Measurements from ENCODE around the gene SPATA31E1. TPM values are rescaled to one million over a fixed set of nuclear protein-coding genes. Genes with fewer than 3 reads are reported as not detected.
A peak's percentile ranks its signal among the peaks of the same experiment; 100 is the strongest.

Gene SPATA31E1
- total and polyA plus RNA-seq, 12 donors: not detected

- TF ChIP-seq, protein P1, sequence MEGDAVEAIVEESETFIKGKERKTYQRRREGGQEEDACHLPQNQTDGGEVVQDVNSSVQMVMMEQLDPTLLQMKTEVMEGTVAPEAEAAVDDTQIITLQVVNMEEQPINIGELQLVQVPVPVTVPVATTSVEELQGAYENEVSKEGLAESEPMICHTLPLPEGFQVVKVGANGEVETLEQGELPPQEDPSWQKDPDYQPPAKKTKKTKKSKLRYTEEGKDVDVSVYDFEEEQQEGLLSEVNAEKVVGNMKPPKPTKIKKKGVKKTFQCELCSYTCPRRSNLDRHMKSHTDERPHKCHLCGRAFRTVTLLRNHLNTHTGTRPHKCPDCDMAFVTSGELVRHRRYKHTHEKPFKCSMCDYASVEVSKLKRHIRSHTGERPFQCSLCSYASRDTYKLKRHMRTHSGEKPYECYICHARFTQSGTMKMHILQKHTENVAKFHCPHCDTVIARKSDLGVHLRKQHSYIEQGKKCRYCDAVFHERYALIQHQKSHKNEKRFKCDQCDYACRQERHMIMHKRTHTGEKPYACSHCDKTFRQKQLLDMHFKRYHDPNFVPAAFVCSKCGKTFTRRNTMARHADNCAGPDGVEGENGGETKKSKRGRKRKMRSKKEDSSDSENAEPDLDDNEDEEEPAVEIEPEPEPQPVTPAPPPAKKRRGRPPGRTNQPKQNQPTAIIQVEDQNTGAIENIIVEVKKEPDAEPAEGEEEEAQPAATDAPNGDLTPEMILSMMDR (IDR thresholded peaks at IDR 0.05): no peak
- no peak for TF ChIP-seq POLR2A (IDR thresholded peaks at IDR 0.05)
These were observed 10.5 kb upstream of the SPATA31E1 start for GRCh38 chr9:87872079-87872624.

DNA sequence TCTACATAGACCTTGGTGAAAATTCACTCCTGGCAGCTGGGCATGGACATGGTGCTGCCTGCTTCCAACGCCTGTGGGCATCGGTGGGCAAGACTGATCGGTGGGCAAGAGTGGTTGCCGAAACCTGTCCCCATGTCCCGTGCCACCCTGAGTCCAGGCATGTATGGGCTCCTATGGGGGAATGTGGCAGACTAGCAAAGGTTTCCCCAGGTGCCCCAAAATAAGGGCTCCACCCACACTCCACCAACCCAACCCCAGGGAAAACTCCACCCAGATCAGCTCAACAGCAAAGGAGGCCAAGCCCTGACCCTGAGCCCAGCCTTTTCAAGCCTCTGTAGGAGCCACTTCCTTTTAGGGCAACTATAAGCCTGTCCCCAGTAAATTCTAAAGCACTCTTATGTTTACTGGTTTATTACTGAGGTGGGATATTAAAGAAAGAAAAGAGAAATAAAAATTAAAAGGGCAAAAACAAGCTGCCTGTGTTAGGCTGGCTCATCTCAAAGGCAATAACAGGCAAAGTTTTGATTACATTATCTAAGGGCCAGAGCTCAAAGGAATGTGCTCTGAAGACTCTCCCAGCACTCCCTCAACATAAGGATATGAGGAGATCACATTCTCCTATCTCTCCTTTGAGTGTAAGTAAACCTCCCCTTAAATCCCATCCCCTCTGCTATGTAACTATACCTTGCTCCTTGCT is 8.9 kb upstream of the SPATA31E1 start:
- intact Hi-C loops (cut with DNase I): no loop called here
- no peak overlapping the region for H3K27ac ChIP-seq
- peak in 1 of 7 donors; percentile 28 for DNase-seq

More at GRCh38 chr9:87872079-87872624, 10.5 kb upstream of the SPATA31E1 start:
- WGBS, 4 donors: 78 to 97% (median 87%) methylated on average over 3 to 8 of the region's 8 CpGs
- H3K4me3 ChIP-seq: no peak overlapping the region
- no peaks in the 10 kb centered on the region for H3K27me3 ChIP-seq
- no peaks in the 10 kb centered on the region for H3K9me3 ChIP-seq (replicated peaks in 1 of 3)
- DNase-seq: peak in 1 of 7 donors; percentile 59
- intact Hi-C loops (cut with DNase I): no loop called here
- H3K4me1 ChIP-seq (replicated peaks in 1 of 2): no peaks in the 10 kb centered on the region
- no peaks in the 10 kb centered on the region for H3K36me3 ChIP-seq (replicated peaks in 1 of 2)
- no peak overlapping the region for H3K27ac ChIP-seq

DNA sequence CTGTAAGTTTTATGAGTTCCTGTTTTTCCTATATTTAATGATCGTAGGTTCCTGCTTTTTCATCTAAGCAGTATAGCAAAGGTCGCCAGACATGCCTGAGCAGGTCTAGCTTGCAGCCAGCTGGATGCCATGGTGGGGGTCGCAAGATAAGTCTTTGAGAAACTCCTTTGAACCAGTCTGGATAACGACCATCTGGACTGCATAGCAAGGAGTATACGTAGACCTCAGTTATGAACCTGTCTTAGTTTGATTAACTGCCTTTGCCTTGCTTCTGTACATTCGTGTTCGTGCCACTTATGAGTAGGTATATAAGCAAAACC is 8.4 kb upstream of the SPATA31E1 start:
- Histone ChIP-seq H3K9me3 (replicated peaks in 1 of 3) (no peaks in the 10 kb centered on the region), H3K4me3 (no peak overlapping the region), H3K36me3 (replicated peaks in 1 of 2) (no peaks in the 10 kb centered on the region), H3K27me3 (no peaks in the 10 kb centered on the region), H3K4me1 (replicated peaks in 1 of 2) (no peaks in the 10 kb centered on the region), H3K27ac (no peak overlapping the region)
- intact Hi-C loops (cut with DNase I): no loop called here
- 67 to 74% (median 69%) methylated on average over 7 of the region's 7 CpGs for WGBS, 4 donors
- TF ChIP-seq, protein P1 (IDR thresholded peaks at IDR 0.05): no peak
- no peak for TF ChIP-seq POLR2A (IDR thresholded peaks at IDR 0.05)
- no peak for DNase-seq

More for the DNA sequence above, 8.9 kb upstream of the SPATA31E1 start:
- Histone ChIP-seq H3K4me3 (no peak overlapping the region), H3K4me1 (replicated peaks in 1 of 2) (no peaks in the 10 kb centered on the region), H3K27me3 (no peaks in the 10 kb centered on the region), H3K36me3 (replicated peaks in 1 of 2) (no peaks in the 10 kb centered on the region), H3K9me3 (replicated peaks in 1 of 3) (no peaks in the 10 kb centered on the region)
- 90 to 100% (median 97%) methylated on average over 4 to 5 of the region's 5 CpGs for WGBS, 4 donors
- TF ChIP-seq POLR2A (IDR thresholded peaks at IDR 0.05): no peak
- TF ChIP-seq, protein P1 (IDR thresholded peaks at IDR 0.05): no peak

DNA sequence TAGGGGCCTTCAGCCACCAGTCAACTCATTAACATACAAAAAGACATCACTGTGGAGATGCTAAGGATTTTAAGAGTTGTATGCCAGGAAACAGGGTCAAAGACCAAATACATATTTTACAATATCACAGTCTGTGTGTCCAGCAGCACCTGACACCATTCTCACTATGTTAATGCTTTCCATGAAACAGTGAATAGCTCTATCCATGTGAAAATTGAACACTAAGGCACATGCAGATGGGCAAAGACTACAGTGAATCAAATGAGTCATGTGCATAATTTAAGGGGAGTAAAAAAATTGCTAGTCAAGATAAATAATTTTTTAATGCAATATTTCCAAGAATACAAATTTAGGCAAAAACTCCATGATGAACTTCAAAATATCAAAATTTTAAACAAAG is 7.6 kb upstream of the SPATA31E1 start:
- DNase-seq: no peak
- Histone ChIP-seq H3K27ac (no peak overlapping the region), H3K36me3 (replicated peaks in 1 of 2) (no peaks in the 10 kb centered on the region), H3K27me3 (no peaks in the 10 kb centered on the region), H3K4me3 (no peak overlapping the region), H3K4me1 (replicated peaks in 1 of 2) (no peaks in the 10 kb centered on the region), H3K9me3 (replicated peaks in 1 of 3) (no peaks in the 10 kb centered on the region)
- TF ChIP-seq POLR2A (IDR thresholded peaks at IDR 0.05): no peak
- TF ChIP-seq, protein P1 (IDR thresholded peaks at IDR 0.05): no peak
- intact Hi-C loops (cut with DNase I): no loop called here

All from adrenal gland (tissue), 12 donors.